ENCODE results near the gene C2CD2. TPM values are rescaled to one million over a fixed set of nuclear protein-coding genes. Genes with fewer than 3 reads are reported as not detected.
A peak's percentile ranks its signal among the peaks of the same experiment; 100 is the strongest.

Gene C2CD2
- total RNA-seq, 6 experiments from 2014 or later = 7.3 to 11.4 (median 8.3) TPM

- ATAC-seq (peak in 3 of 4 donors; percentile 31 to 66 (median 42)), DNase-seq (no peak)
- Histone ChIP-seq H3K4me1 (no peaks in the 10 kb centered on the region), H3K27me3 (no peaks in the 10 kb centered on the region), H3K36me3 (peaks cover 0 to 5% (median 0%) of the 10 kb centered on the region in 4 donors), H3K4me3 (no peak overlapping the region), H3K27ac (no peak overlapping the region), H3K9me3 (no peaks in the 10 kb centered on the region)
- WGBS (ENCODE audit: insufficient coverage, low coverage, low lambda C conversion rate, missing lambda C conversion rate) = 63% methylated on average over 10 of the region's 10 CpGs
- TF ChIP-seq CTCF (IDR thresholded peaks at IDR 0.05) = no peak
- no peak for TF ChIP-seq POLR2A (IDR thresholded peaks at IDR 0.05)
- intact Hi-C loops (cut with DNase I) = no loop called here
Observed at GRCh38 chr21:41856572-41856971, 97.2 kb downstream of the C2CD2 start.

GRCh38 chr21:41854426-41854995 lies 99.3 kb downstream of the C2CD2 start:
- TF ChIP-seq POLR2A (IDR thresholded peaks at IDR 0.05) (no peak), CTCF (IDR thresholded peaks at IDR 0.05) (no peak)
- Histone ChIP-seq H3K4me1 (no peaks in the 10 kb centered on the region), H3K27ac (no peak overlapping the region), H3K9me3 (no peaks in the 10 kb centered on the region), H3K27me3 (no peaks in the 10 kb centered on the region), H3K36me3 (peaks cover 0 to 5% (median 0%) of the 10 kb centered on the region in 4 donors), H3K4me3 (no peak overlapping the region)
- ATAC-seq = no peak
- DNase-seq = no peak
- 83% methylated on average over 7 of the region's 31 CpGs for WGBS (ENCODE audit: insufficient coverage, low coverage, low lambda C conversion rate, missing lambda C conversion rate)
- intact Hi-C loops (cut with DNase I) = no loop called here

DNA sequence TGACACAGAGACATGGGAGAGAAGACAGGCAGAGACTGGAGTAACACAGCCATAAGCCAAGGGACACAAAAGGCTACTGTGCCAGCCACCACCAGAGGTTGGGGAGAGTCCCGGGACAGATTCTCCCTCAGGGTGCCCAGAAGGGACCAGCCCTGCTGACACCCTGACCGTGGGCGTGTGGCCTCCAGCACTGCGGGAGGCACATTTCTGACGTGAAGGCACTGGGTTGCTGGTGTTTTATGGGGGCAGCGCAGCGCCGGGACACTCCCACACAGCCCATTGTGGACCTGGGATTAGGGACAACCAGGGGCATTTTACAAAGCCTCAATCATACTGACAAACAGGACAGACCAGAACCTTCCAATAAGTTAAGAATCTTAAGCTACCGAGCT lies 100.9 kb downstream of the C2CD2 start:
- Histone ChIP-seq H3K36me3 (peaks cover 0 to 5% (median 0%) of the 10 kb centered on the region in 4 donors), H3K9me3 (no peaks in the 10 kb centered on the region), H3K27ac (no peak overlapping the region), H3K4me1 (no peaks in the 10 kb centered on the region), H3K27me3 (no peaks in the 10 kb centered on the region), H3K4me3 (no peak overlapping the region)
- no peak for ATAC-seq
- no peak for DNase-seq
- TF ChIP-seq POLR2A (IDR thresholded peaks at IDR 0.05) (no peak), CTCF (IDR thresholded peaks at IDR 0.05) (no peak)
- WGBS (ENCODE audit: insufficient coverage, low coverage, low lambda C conversion rate, missing lambda C conversion rate) = no CpG with 5 or more reads among the region's 9 CpGs
- intact Hi-C loops (cut with DNase I) = no loop called here

DNA sequence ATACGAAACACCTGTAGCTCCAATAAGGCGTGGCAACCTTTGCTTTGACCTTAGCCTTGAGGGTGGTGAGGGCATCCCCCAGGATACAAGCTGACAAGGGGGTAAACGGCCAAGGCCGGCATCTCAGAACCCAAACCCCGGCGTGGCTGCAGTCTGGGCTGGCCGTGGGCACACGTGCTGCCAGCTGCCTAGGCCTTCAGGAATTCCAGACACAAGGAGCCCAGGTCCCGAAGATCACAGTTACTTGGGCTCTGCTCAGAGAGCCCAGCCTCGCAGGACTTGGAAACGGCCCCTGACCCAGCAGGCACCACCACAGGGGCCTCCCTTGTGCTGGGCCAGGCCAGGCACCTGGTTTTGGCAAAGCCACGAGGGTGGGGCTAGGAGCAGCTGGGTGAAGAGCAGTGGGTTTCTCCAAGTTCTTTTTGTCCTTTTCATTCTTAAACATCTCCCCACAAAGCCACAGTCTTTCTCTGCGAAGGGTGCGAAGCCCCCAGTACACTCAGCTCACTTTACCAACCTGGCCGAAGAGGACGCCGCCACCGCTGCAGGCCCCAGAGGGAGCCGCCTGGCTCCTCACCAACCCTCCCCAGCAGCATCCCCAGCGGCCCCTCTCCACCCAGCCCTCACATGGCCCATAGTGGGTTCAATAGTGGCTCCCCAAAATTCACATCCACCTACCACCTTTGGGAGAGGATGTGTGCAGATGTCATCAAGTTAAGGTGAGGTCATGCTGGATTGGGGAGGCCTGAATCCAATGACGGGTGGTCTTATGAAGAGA lies 101.5 kb downstream of the C2CD2 start:
- ATAC-seq (no peak), DNase-seq (no peak)
- Histone ChIP-seq H3K27me3 (no peaks in the 10 kb centered on the region), H3K4me3 (no peak overlapping the region), H3K9me3 (no peaks in the 10 kb centered on the region), H3K36me3 (peaks cover 0 to 2% (median 0%) of the 10 kb centered on the region in 4 donors), H3K27ac (no peak overlapping the region), H3K4me1 (no peaks in the 10 kb centered on the region)
- 87% methylated on average over 9 of the region's 21 CpGs for WGBS (ENCODE audit: insufficient coverage, low coverage, low lambda C conversion rate, missing lambda C conversion rate)
- intact Hi-C loops (cut with DNase I) = no loop called here
- TF ChIP-seq CTCF (IDR thresholded peaks at IDR 0.05) = no peak
- no peak for TF ChIP-seq POLR2A (IDR thresholded peaks at IDR 0.05)

Measured in right lobe of liver (tissue), 6 donors.